NAMALWA (cell line): ENCODE measurements around the gene ASPN.
"Not testable (repeated sequence)": the region's sequence is repeated elsewhere in the genome, so short reads cannot be mapped to it uniquely, and the experiment has no call there.

Experiments used
- DNase-seq: peaks from one replicate; pipeline ENCODE4 v3.0.0-alpha.2; 2015; ENCODE audit warnings: low spot score

The ASPN gene

GRCh38 chr9:92411157-92411556 is 71.1 kb downstream of the ASPN start:
- DNase-seq: not testable (repeated sequence)

GRCh38 chr9:92408747-92409478 is 73.4 kb downstream of the ASPN start:
- DNase-seq: no peak

GRCh38 chr9:92407818-92408217 is 74.5 kb downstream of the ASPN start:
- no peak for DNase-seq

GRCh38 chr9:92406477-92406876 is 75.8 kb downstream of the ASPN start:
- DNase-seq: peak; percentile 71
